ENCODE results near the gene IMPG2.

The IMPG2 gene

GRCh38 chr3:101292027-101292426 is 28.3 kb downstream of the IMPG2 start:
- Mint-ChIP-seq H3K4me3 (no peak overlapping the region), H3K9me3 (peaks cover 8% of the 10 kb centered on the region), H3K36me3 (no peaks in the 10 kb centered on the region), H3K27ac (no peak overlapping the region), H3K4me1 (no peaks in the 10 kb centered on the region)
- no peak for DNase-seq (ENCODE audit: low spot score in 2 of 2)
- ATAC-seq: no peak

- Mint-ChIP-seq H3K27ac (no peak overlapping the region), H3K36me3 (no peaks in the 10 kb centered on the region), H3K4me1 (no peaks in the 10 kb centered on the region), H3K4me3 (no peak overlapping the region), H3K9me3 (peaks cover 6% of the 10 kb centered on the region)
- DNase-seq (ENCODE audit: low spot score in 2 of 2): no peak
- no peak for ATAC-seq
These were observed 32.1 kb downstream of the IMPG2 start for GRCh38 chr3:101288294-101288693.

- no peaks in the 10 kb centered on the region for H3K4me1 Mint-ChIP-seq
- H3K9me3 Mint-ChIP-seq: peaks cover 6% of the 10 kb centered on the region
- ATAC-seq (no peak), DNase-seq (ENCODE audit: low spot score in 2 of 2) (no peak)
- H3K27ac Mint-ChIP-seq: no peak overlapping the region
- no peak overlapping the region for H3K4me3 Mint-ChIP-seq
- no peaks in the 10 kb centered on the region for H3K36me3 Mint-ChIP-seq
These were observed 35.6 kb downstream of the IMPG2 start for GRCh38 chr3:101284757-101285156.

GRCh38 chr3:101281521-101282030 is 38.8 kb downstream of the IMPG2 start:
- Mint-ChIP-seq H3K4me3 (no peak overlapping the region), H3K9me3 (no peaks in the 10 kb centered on the region), H3K4me1 (no peaks in the 10 kb centered on the region), H3K36me3 (no peaks in the 10 kb centered on the region), H3K27ac (no peak overlapping the region)
- no peak for DNase-seq (ENCODE audit: low spot score in 2 of 2)
- ATAC-seq: no peak

- DNase-seq (ENCODE audit: low spot score in 2 of 2): no peak
- Mint-ChIP-seq H3K9me3 (no peaks in the 10 kb centered on the region), H3K4me1 (no peaks in the 10 kb centered on the region), H3K4me3 (no peak overlapping the region), H3K27ac (no peak overlapping the region), H3K36me3 (no peaks in the 10 kb centered on the region)
- ATAC-seq: no peak
These were observed 40.5 kb downstream of the IMPG2 start for GRCh38 chr3:101279765-101280385.

GRCh38 chr3:101279162-101279561 is 41.2 kb downstream of the IMPG2 start:
- no peaks in the 10 kb centered on the region for H3K4me1 Mint-ChIP-seq
- ATAC-seq (no peak), DNase-seq (ENCODE audit: low spot score in 2 of 2) (no peak)
- H3K27ac Mint-ChIP-seq: no peak overlapping the region
- no peak overlapping the region for H3K4me3 Mint-ChIP-seq
- no peaks in the 10 kb centered on the region for H3K9me3 Mint-ChIP-seq
- H3K36me3 Mint-ChIP-seq: no peaks in the 10 kb centered on the region

GRCh38 chr3:101278727-101279126 is 41.6 kb downstream of the IMPG2 start:
- no peak for ATAC-seq
- H3K27ac Mint-ChIP-seq: no peak overlapping the region
- H3K36me3 Mint-ChIP-seq: no peaks in the 10 kb centered on the region
- DNase-seq (ENCODE audit: low spot score in 2 of 2): no peak
- H3K4me3 Mint-ChIP-seq: no peak overlapping the region
- H3K4me1 Mint-ChIP-seq: no peaks in the 10 kb centered on the region
- H3K9me3 Mint-ChIP-seq: no peaks in the 10 kb centered on the region

GRCh38 chr3:101273608-101274007 is 46.8 kb downstream of the IMPG2 start:
- Mint-ChIP-seq H3K4me1 (no peaks in the 10 kb centered on the region), H3K4me3 (no peak overlapping the region), H3K36me3 (no peaks in the 10 kb centered on the region), H3K27ac (no peak overlapping the region), H3K9me3 (no peaks in the 10 kb centered on the region)
- no peak for ATAC-seq
- DNase-seq (ENCODE audit: low spot score in 2 of 2): no peak

GRCh38 chr3:101273156-101273555 is 47.2 kb downstream of the IMPG2 start:
- Mint-ChIP-seq H3K27ac (no peak overlapping the region), H3K4me1 (no peaks in the 10 kb centered on the region), H3K36me3 (no peaks in the 10 kb centered on the region), H3K4me3 (no peak overlapping the region), H3K9me3 (no peaks in the 10 kb centered on the region)
- ATAC-seq (no peak), DNase-seq (ENCODE audit: low spot score in 2 of 2) (no peak)

GRCh38 chr3:101271728-101272127 is 48.6 kb downstream of the IMPG2 start:
- DNase-seq (ENCODE audit: low spot score in 2 of 2): no peak
- Mint-ChIP-seq H3K4me1 (no peaks in the 10 kb centered on the region), H3K27ac (no peak overlapping the region), H3K4me3 (no peak overlapping the region), H3K9me3 (no peaks in the 10 kb centered on the region), H3K36me3 (no peaks in the 10 kb centered on the region)
- no peak for ATAC-seq

- DNase-seq (ENCODE audit: low spot score in 2 of 2): no peak
- no peaks in the 10 kb centered on the region for H3K4me1 Mint-ChIP-seq
- H3K9me3 Mint-ChIP-seq: no peaks in the 10 kb centered on the region
- no peaks in the 10 kb centered on the region for H3K36me3 Mint-ChIP-seq
- H3K4me3 Mint-ChIP-seq: no peak overlapping the region
- no peak for ATAC-seq
- H3K27ac Mint-ChIP-seq: no peak overlapping the region
These were observed 50.2 kb downstream of the IMPG2 start for GRCh38 chr3:101270149-101270548.

GRCh38 chr3:101268971-101269671 is 51.3 kb downstream of the IMPG2 start:
- H3K27ac Mint-ChIP-seq: no peak overlapping the region
- DNase-seq (ENCODE audit: low spot score in 2 of 2) (no peak), ATAC-seq (no peak)
- no peaks in the 10 kb centered on the region for H3K4me1 Mint-ChIP-seq
- no peaks in the 10 kb centered on the region for H3K36me3 Mint-ChIP-seq
- no peaks in the 10 kb centered on the region for H3K9me3 Mint-ChIP-seq
- H3K4me3 Mint-ChIP-seq: no peak overlapping the region

- Mint-ChIP-seq H3K4me3 (no peak overlapping the region), H3K27ac (no peak overlapping the region), H3K36me3 (no peaks in the 10 kb centered on the region), H3K9me3 (no peaks in the 10 kb centered on the region), H3K4me1 (no peaks in the 10 kb centered on the region)
- ATAC-seq (no peak), DNase-seq (ENCODE audit: low spot score in 2 of 2) (no peak)
These were observed 52.2 kb downstream of the IMPG2 start for GRCh38 chr3:101268141-101268540.

- no peaks in the 10 kb centered on the region for H3K4me1 Mint-ChIP-seq
- no peaks in the 10 kb centered on the region for H3K36me3 Mint-ChIP-seq
- no peaks in the 10 kb centered on the region for H3K9me3 Mint-ChIP-seq
- DNase-seq (ENCODE audit: low spot score in 2 of 2) (no peak), ATAC-seq (no peak)
- no peak overlapping the region for H3K27ac Mint-ChIP-seq
- H3K4me3 Mint-ChIP-seq: no peak overlapping the region
These were observed 53.8 kb downstream of the IMPG2 start for GRCh38 chr3:101266566-101266965.

- Mint-ChIP-seq H3K36me3 (no peaks in the 10 kb centered on the region), H3K4me3 (no peak overlapping the region), H3K27ac (no peak overlapping the region), H3K9me3 (no peaks in the 10 kb centered on the region), H3K4me1 (no peaks in the 10 kb centered on the region)
- no peak for DNase-seq (ENCODE audit: low spot score in 2 of 2)
- ATAC-seq: no peak
These were observed 54.3 kb downstream of the IMPG2 start for GRCh38 chr3:101266071-101266470.

Measured in stimulated activated effector memory CD8-positive, alpha-beta T cell treated with anti-CD3 and anti-CD28 coated beads, Interleukin-12 subunit alpha, Interleukin-12 subunit beta, amount 100 ng/mL, for 72 hours (primary cell).